PC-9 (cell line): ENCODE results near the gene PWWP2B.

Experiments used
- EZH2 ChIP-seq: fragments of 200-600 bp; sonication (generic); IDR thresholded peaks from 2 replicates; pipeline ENCODE4 v1.8.0; 2017; ENCODE audit warnings: antibody characterized with exemption, low read depth
- TF ChIP-seq, protein P1 (sequence below): fragments of 200-600 bp; sonication (generic); conservative IDR thresholded peaks from 2 replicates; pipeline ENCODE4 v1.6.1; 2017; ENCODE audit warnings: mixed run types, antibody characterized with exemption, mild to moderate bottlenecking, moderate library complexity

DNA sequence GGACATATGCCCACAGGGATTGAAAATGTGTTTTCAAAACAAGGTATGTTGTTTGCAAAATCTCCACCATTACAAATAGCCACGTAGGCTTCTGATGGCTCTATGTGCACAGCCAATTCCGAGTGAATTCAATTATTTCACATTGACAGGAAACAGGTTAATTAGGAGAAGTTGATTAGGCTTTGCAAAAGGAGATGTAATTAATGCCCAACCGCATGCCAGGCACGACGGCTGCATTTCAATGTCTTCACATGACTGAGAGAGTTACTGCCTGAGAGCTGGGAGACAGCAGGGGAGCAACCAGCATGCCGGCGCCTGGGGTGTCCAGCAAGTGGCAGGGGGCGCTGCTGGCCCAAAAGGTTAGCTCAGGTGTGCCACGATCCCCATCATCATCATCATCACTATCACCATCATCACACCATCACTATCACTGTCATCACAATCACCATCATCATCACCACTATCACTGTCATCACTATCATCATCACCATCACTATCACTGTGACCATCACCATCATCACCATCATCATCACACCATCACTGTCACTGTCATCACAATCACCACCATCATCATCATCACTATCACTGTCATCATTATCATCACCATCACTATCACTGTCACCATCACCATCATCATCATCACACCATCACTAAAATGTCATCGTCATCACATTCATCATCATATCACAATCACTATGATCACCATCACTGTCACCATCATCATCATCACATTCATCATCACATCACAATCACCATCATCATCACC lies 30.2 kb downstream of the PWWP2B start:
- TF ChIP-seq EZH2, result no peak
- TF ChIP-seq, protein P1, sequence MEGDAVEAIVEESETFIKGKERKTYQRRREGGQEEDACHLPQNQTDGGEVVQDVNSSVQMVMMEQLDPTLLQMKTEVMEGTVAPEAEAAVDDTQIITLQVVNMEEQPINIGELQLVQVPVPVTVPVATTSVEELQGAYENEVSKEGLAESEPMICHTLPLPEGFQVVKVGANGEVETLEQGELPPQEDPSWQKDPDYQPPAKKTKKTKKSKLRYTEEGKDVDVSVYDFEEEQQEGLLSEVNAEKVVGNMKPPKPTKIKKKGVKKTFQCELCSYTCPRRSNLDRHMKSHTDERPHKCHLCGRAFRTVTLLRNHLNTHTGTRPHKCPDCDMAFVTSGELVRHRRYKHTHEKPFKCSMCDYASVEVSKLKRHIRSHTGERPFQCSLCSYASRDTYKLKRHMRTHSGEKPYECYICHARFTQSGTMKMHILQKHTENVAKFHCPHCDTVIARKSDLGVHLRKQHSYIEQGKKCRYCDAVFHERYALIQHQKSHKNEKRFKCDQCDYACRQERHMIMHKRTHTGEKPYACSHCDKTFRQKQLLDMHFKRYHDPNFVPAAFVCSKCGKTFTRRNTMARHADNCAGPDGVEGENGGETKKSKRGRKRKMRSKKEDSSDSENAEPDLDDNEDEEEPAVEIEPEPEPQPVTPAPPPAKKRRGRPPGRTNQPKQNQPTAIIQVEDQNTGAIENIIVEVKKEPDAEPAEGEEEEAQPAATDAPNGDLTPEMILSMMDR, result no peak
